HL-60 (cell line): ENCODE measurements around the gene SLFNL1.

Source experiments
- DNase-seq, 2 experiments: peaks; one replicate each; pipeline ENCODE4 v3.0.0-alpha.2; 2010 to 2020; ENCODE audit warnings: low read depth in 1 of 2, low spot score in 1 of 2
- H3K27ac ChIP-seq: fragments of 250-450 bp; sonication (Bioruptor Pico); replicated peaks from 2 replicates; pipeline ENCODE4 v1.5.1; 2020; ENCODE audit warnings: mild to moderate bottlenecking, moderate library complexity
- H3K27me3 ChIP-seq: fragments of 250-450 bp; sonication (Bioruptor Pico); 2 replicates; pipeline ENCODE4 v1.5.1; 2021; ENCODE audit warnings: mild to moderate bottlenecking, moderate library complexity; ENCODE audit not compliant: insufficient read depth, poor library complexity, severe bottlenecking
- H3K4me3 ChIP-seq: replicated peaks from 2 replicates; pipeline ENCODE4 v1.5.1; 2011; ENCODE audit warnings: mild to moderate bottlenecking, control low read depth, low read length; ENCODE audit not compliant: insufficient read depth
- CTCF ChIP-seq: IDR thresholded peaks from one replicate; pipeline ENCODE4 v1.5.1; 2011; ENCODE audit warnings: low read length, control low read depth, inconsistent platforms; ENCODE audit not compliant: insufficient read depth
- GABPA ChIP-seq: IDR thresholded peaks from 2 replicates; pipeline ENCODE4 v1.6.1; 2012; ENCODE audit warnings: low read depth
- POLR2AphosphoS5 ChIP-seq: IDR thresholded peaks from 2 replicates; pipeline ENCODE4 v1.6.1; 2012; ENCODE audit warnings: low read depth
- SPI1 ChIP-seq: IDR thresholded peaks from 2 replicates; pipeline ENCODE4 v1.6.1; 2012; ENCODE audit warnings: low read depth, mild to moderate bottlenecking, borderline replicate concordance
- TF ChIP-seq, protein P1 (sequence below): IDR thresholded peaks from 2 replicates; pipeline ENCODE4 v1.6.1; 2012; ENCODE audit warnings: low read depth; ENCODE audit not compliant: insufficient replicate concordance

The SLFNL1 gene

GRCh38 chr1:41028034-41028642 lies 6.6 kb upstream of the SLFNL1 start:
- no peak overlapping the region for H3K4me3 ChIP-seq
- no peak for DNase-seq
- no peaks in the 10 kb centered on the region for H3K27me3 ChIP-seq
- TF ChIP-seq, protein P1, sequence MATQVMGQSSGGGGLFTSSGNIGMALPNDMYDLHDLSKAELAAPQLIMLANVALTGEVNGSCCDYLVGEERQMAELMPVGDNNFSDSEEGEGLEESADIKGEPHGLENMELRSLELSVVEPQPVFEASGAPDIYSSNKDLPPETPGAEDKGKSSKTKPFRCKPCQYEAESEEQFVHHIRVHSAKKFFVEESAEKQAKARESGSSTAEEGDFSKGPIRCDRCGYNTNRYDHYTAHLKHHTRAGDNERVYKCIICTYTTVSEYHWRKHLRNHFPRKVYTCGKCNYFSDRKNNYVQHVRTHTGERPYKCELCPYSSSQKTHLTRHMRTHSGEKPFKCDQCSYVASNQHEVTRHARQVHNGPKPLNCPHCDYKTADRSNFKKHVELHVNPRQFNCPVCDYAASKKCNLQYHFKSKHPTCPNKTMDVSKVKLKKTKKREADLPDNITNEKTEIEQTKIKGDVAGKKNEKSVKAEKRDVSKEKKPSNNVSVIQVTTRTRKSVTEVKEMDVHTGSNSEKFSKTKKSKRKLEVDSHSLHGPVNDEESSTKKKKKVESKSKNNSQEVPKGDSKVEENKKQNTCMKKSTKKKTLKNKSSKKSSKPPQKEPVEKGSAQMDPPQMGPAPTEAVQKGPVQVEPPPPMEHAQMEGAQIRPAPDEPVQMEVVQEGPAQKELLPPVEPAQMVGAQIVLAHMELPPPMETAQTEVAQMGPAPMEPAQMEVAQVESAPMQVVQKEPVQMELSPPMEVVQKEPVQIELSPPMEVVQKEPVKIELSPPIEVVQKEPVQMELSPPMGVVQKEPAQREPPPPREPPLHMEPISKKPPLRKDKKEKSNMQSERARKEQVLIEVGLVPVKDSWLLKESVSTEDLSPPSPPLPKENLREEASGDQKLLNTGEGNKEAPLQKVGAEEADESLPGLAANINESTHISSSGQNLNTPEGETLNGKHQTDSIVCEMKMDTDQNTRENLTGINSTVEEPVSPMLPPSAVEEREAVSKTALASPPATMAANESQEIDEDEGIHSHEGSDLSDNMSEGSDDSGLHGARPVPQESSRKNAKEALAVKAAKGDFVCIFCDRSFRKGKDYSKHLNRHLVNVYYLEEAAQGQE: no peak
- no peak for TF ChIP-seq CTCF
- no peak overlapping the region for H3K27ac ChIP-seq

DNA sequence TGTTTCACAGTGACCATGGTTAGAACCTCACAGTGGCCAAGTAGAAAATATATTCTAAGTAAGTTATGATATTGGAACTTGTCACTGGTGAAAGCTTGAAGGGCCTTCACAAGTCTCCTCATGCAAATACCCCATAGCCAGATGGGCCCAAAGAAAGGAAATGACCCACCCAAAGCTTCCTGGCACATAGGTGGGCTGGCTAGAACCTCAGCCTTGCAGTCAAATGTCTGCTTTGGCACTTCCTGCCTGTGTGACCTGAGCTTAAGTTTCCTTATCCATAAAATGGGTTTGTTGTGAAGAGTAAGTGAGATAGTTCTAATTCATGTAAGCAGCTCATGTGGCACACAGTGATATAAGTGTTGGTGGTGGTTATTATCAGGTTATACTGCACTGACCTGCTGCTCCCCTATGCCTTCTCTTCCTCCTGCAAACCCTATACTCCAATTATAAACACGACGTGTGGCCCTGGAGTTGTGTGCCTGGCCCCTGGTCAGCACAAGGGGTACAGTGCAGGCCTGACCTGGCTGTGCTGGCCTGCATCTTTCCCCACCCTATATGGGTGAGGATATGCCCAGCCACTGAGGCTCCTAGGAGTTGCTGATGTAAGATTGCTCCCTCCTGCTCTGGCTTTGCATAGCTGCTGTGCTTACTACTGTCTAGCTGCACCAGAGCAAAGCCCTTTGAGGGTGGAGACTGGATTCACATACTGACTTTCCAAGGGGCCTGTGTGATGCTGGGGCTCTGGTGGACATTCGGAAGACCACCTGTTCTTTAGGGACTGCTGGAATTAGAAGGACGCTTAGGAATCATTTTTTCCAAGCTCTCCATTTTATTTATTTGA lies 4.7 kb upstream of the SLFNL1 start:
- H3K4me3 ChIP-seq: no peak overlapping the region
- no peak overlapping the region for H3K27ac ChIP-seq
- no peak for DNase-seq
- TF ChIP-seq CTCF (no peak), POLR2AphosphoS5 (peak; percentile 65; the same call in 1 of the 2 replicates)
- H3K27me3 ChIP-seq: no peaks in the 10 kb centered on the region

DNA sequence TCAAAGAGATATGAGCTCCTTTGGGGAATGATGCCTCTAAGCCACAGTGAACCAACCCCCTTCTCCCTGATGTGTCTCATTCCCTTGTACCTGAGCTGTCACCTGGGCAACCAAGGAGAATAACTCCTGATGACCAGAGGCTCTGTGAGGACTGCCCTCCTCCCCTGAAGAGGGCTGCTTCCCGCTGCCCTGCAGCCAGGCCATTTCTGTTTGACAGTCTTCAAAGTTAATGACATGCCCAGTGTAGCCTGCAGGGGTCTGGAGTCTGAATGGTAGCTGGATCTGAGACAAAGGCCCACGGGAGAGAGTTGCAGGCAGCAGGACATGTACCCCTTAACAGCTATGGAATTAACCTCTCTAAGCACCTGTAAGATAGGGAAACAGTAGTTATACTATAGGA lies 3.4 kb upstream of the SLFNL1 start:
- Histone ChIP-seq H3K27ac (no peak overlapping the region), H3K4me3 (no peak overlapping the region), H3K27me3 (no peaks in the 10 kb centered on the region)
- DNase-seq: no peak
- no peak for TF ChIP-seq SPI1
- TF ChIP-seq, protein P1: no peak
- no peak for TF ChIP-seq CTCF
- TF ChIP-seq POLR2AphosphoS5: no peak
- TF ChIP-seq GABPA: no peak
